ENCODE results near the gene OFD1. TPM values are rescaled to one million over a fixed set of nuclear protein-coding genes. Genes with fewer than 3 reads are reported as not detected.

Gene OFD1
- total and polyA plus RNA-seq, 2 of the 8 experiments (the other 6 are each of a cell fraction or from before 2014, with no cell fraction given) = 8.0 to 23.4 TPM

DNA sequence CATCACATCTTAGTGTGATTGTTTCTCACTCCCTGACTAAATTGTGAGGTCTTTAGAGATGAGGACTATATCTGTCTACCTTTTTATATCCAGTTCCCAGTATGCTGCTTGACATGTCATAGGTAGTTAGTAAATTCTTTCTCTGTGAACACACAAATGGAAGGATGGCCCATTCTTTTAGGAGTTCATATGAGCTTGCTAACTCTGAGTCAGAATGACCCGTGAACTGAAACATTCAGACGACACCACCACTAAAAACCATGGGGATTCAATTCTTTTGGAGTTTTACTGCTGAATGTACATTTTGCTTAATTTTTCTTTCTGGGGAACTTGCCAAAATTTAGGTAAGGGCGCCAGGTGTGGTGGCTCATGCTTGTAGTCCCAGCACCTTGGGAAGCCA is 13.9 kb downstream of the OFD1 start:
- H2BK15ac ChIP-seq (ENCODE audit: low read length) = no peak overlapping the region
- 94% methylated on average over 3 of the region's 3 CpGs; no CpG with 5 or more reads in 1 of the 2 experiments for WGBS, 2 experiments (ENCODE audit: extremely low coverage in 1 of 2, insufficient coverage in 1 of 2, insufficient read length in 1 of 2, insufficient replicate concordance in 2 of 2, low coverage in 1 of 2, low lambda C conversion rate in 2 of 2, missing lambda C conversion rate in 1 of 2)

More for the DNA sequence above, 13.9 kb downstream of the OFD1 start:
- ChIA-PET POLR2A (ENCODE audit: partially characterized antibody) (interaction anchor here (0.6 to 4.8 kb wide), 2 partner anchors 14 to 29 kb away, joined by 4 to 20 read pairs; partner anchors contain the start of genes OFD1 and TRAPPC2), CTCF (ENCODE audit: partially characterized antibody) (interaction anchor here (1.0 to 5.1 kb wide), 5 partner anchors 9 to 241 kb away, joined by 3 to 17 read pairs (median 5); no protein-coding TSS in a partner anchor)
- no peak overlapping the region for H3K14ac ChIP-seq (ENCODE audit: insufficient read length)
- DNase-seq (ENCODE audit: low read depth in 1 of 2, low spot score in 2 of 2) (no peak), FAIRE-seq (no peak)
- H3K4me1 ChIP-seq (replicated peaks in 1 of 4; ENCODE audit: control insufficient read depth in 3 of 4, insufficient read depth in 4 of 4, low read length in 3 of 4) = no peaks in the 10 kb centered on the region
- TF ChIP-seq NANOG (IDR thresholded peaks at IDR 0.05; ENCODE audit: insufficient read depth, low read depth, low read length, poor library complexity, severe bottlenecking) = no peak
- no peak for TF ChIP-seq PHF8 (conservative IDR thresholded peaks at IDR 0.05; ENCODE audit: low read depth, low read length)
- no peak for TF ChIP-seq TAF7 (optimal IDR thresholded peaks at IDR 0.05; ENCODE audit: borderline replicate concordance, low read depth, low read length)
- no peak for TF ChIP-seq SP2 (IDR thresholded peaks at IDR 0.05; ENCODE audit: low read length)
- no peak for TF ChIP-seq TAF1 (IDR thresholded peaks at IDR 0.05; ENCODE audit: low read depth, low read length)
- no peak for TF ChIP-seq BACH1 (IDR thresholded peaks at IDR 0.05; ENCODE audit: low read length)
- no peak for TF ChIP-seq KDM4A (IDR thresholded peaks at IDR 0.05; ENCODE audit: low read depth, low read length, severe bottlenecking)
- no peak for TF ChIP-seq MAFK (IDR thresholded peaks at IDR 0.05; ENCODE audit: low read depth, low read length)
- no peak for TF ChIP-seq KDM5A (IDR thresholded peaks at IDR 0.05; ENCODE audit: low read length)
- TF ChIP-seq POU5F1 (IDR thresholded peaks at IDR 0.05; ENCODE audit: low read depth, low read length) = no peak
- no peak overlapping the region for H3K18ac ChIP-seq (ENCODE audit: extremely low read depth, low read length)
- no peak overlapping the region for H3K56ac ChIP-seq (replicated peaks; ENCODE audit: insufficient read length, low read depth, low read length)
- no peak overlapping the region for H3K4me3 ChIP-seq (ENCODE audit: extremely low read depth in 1 of 4, insufficient read depth in 2 of 4, low read depth in 3 of 4, low read length in 4 of 4)
- H4K20me1 ChIP-seq (replicated peaks in 1 of 2; ENCODE audit: control insufficient read depth in 1 of 2, insufficient read depth in 2 of 2, low read length in 2 of 2) = peaks cover 0 to 2% of the 10 kb centered on the region in 2 experiments
- no peak overlapping the region for H3K4me2 ChIP-seq (ENCODE audit: insufficient read depth in 1 of 2, low read depth in 2 of 2, low read length in 2 of 2)
- no peak overlapping the region for H2BK12ac ChIP-seq (ENCODE audit: low read depth, low read length)
- H2AFZ ChIP-seq (ENCODE audit: low read length) = no peak overlapping the region
- H4K8ac ChIP-seq (ENCODE audit: extremely low read depth, insufficient read depth, low read length) = no peak overlapping the region
- H3K27me3 ChIP-seq (replicated peaks in 1 of 4; ENCODE audit: control insufficient read depth in 3 of 4, extremely low read depth in 1 of 4, insufficient read depth in 3 of 4, low read length in 3 of 4) = no peaks in the 10 kb centered on the region
- no peak overlapping the region for H4K5ac ChIP-seq (ENCODE audit: insufficient read length, low read depth, low read length)
- no peak overlapping the region for H3K9ac ChIP-seq (replicated peaks in 1 of 4; ENCODE audit: extremely low read depth in 1 of 4, low read depth in 3 of 4, low read length in 3 of 4)
- H3K36me3 ChIP-seq (ENCODE audit: control insufficient read depth in 2 of 4, insufficient read depth in 4 of 4, low read length in 3 of 4) = peaks cover 2 to 54% (median 8%) of the 10 kb centered on the region in 4 experiments
- H2BK20ac ChIP-seq (ENCODE audit: low read length) = no peak overlapping the region
- no peak overlapping the region for H3K23ac ChIP-seq (ENCODE audit: insufficient read length)
- H2BK120ac ChIP-seq (replicated peaks; ENCODE audit: low read depth, low read length) = no peak overlapping the region
- H3K27ac ChIP-seq (ENCODE audit: low read depth, low read length) = no peak overlapping the region
- H3K79me1 ChIP-seq (ENCODE audit: low read depth, low read length) = no peaks in the 10 kb centered on the region
- H2AK5ac ChIP-seq (ENCODE audit: low read depth, low read length) = no peak overlapping the region
- H3K79me2 ChIP-seq (ENCODE audit: control insufficient read depth in 1 of 2, insufficient read depth in 2 of 2, low read length in 2 of 2) = no peaks in the 10 kb centered on the region
- H4K91ac ChIP-seq (replicated peaks; ENCODE audit: insufficient read length, low read length) = no peak overlapping the region
- no peak overlapping the region for H3K4ac ChIP-seq (replicated peaks; ENCODE audit: insufficient read length, low read depth, low read length)
- no peak overlapping the region for H2BK5ac ChIP-seq (ENCODE audit: low read depth, low read length)
- no peaks in the 10 kb centered on the region for H3K23me2 ChIP-seq (ENCODE audit: low read depth, low read length)
- no peaks in the 10 kb centered on the region for H3K9me3 ChIP-seq (ENCODE audit: insufficient read depth in 2 of 2, low read depth in 1 of 2, low read length in 1 of 2)

Data from H1 (cell line).